HCT116 (cell line): Measurements from ENCODE around the gene DTNBP1. TPM values are rescaled to one million over a fixed set of nuclear protein-coding genes. Genes with fewer than 3 reads are reported as not detected.

Source experiments
- ATAC-seq: fragments of 200-7000 bp; cut with Tn5 transposase; 2 replicates; pipeline ENCODE4 v1.9.1; 2020; ENCODE audit warnings: mild to moderate bottlenecking, moderate library complexity
- BruUV-seq: library from RNA; stranded (reverse); fragments of 400-500 nt; replicated peaks from 2 replicates; lab custom pipeline; 2021; lab: Mats Ljungman, UMichigan
- CTCF ChIA-PET: fragments of 300-600 bp; sonication (Branson Sonifier 250); formaldehyde crosslinking; loops from one replicate; lab custom pipeline; 2021; ENCODE audit warnings: antibody characterized with exemption; lab: Charles Lee
- POLR2A ChIA-PET: fragments of 300-600, 350-600 bp; sonication (Branson Sonifier 250); formaldehyde crosslinking; loops from one replicate; lab custom pipeline; 2021; ENCODE audit warnings: antibody characterized with exemption; lab: Charles Lee
- RAD21 ChIA-PET, 2 experiments: fragments of 300-600 bp; sonication (Branson Sonifier 250); formaldehyde crosslinking; loops; one replicate each; lab custom pipeline; 2023; ENCODE audit warnings: low total read pairs in 2 of 2; ENCODE audit not compliant: uncharacterized antibody in 2 of 2, unreplicated experiment in 2 of 2, low non-redundant PET in 1 of 2; lab: Charles Lee
- DNase-seq: peaks from one replicate; pipeline ENCODE4 v3.0.0-alpha.2; 2010; ENCODE audit warnings: low read depth, low spot score
- H2AFZ ChIP-seq: fragments of 200-600 bp; shearing (Covaris generic), sonication (generic); 2 replicates; pipeline ENCODE4 v1.6.1; 2017; ENCODE audit warnings: low read depth, mixed run types, mixed read lengths, antibody characterized with exemption, low read length; ENCODE audit not compliant: poor library complexity, severe bottlenecking
- H3K27ac ChIP-seq: 2 replicates; pipeline ENCODE4 v1.5.1; 2012; ENCODE audit warnings: low read depth, low read length
- H3K27me3 ChIP-seq: fragments of 200-600 bp; sonication (generic); 2 replicates; pipeline ENCODE4 v1.6.1; 2016; ENCODE audit warnings: mixed run types, low read length, mixed read lengths; ENCODE audit not compliant: insufficient read depth
- H3K36me3 ChIP-seq, 2 experiments: fragments of 200-500 bp in 1 of 2; fragments of 200-600 bp in 1 of 2; sonication (Bioruptor generic) in 1 of 2; sonication (generic) in 1 of 2; 2 replicates each; pipeline versions ENCODE4 v1.5.1 to v1.6.1; 2014 to 2016; ENCODE audit warnings: low read length in 2 of 2, inconsistent platforms in 1 of 2, mixed read lengths in 1 of 2, mixed run types in 1 of 2; ENCODE audit not compliant: insufficient read depth in 2 of 2, control insufficient read depth in 1 of 2
- H3K4me1 ChIP-seq, 2 experiments: fragments of 200-600 bp in 1 of 2; sonication (generic) in 1 of 2; 2 replicates each; pipeline versions ENCODE4 v1.5.1 to v1.6.1; 2012 to 2017; ENCODE audit warnings: low read length in 2 of 2, inconsistent platforms in 1 of 2, mild to moderate bottlenecking in 1 of 2, mixed read lengths in 1 of 2, mixed run types in 1 of 2, moderate library complexity in 1 of 2; ENCODE audit not compliant: insufficient read depth in 2 of 2, control insufficient read depth in 1 of 2
- H3K4me2 ChIP-seq: fragments of 200-600 bp; sonication (generic); 2 replicates; pipeline ENCODE4 v1.6.1; 2017; ENCODE audit warnings: mixed run types, low read length, mixed read lengths
- H3K4me3 ChIP-seq, 2 experiments: fragments of 200-600 bp in 1 of 2; sonication (generic) in 1 of 2; replicated peaks in 1 of 2; 2 replicates each; pipeline ENCODE4 v1.5.1; 2011 to 2016; ENCODE audit warnings: low read length in 2 of 2, control low read depth in 1 of 2, low read depth in 1 of 2, mild to moderate bottlenecking in 1 of 2, mixed read lengths in 1 of 2, mixed run types in 1 of 2
- H3K79me2 ChIP-seq: fragments of 200-600 bp; sonication (generic); 2 replicates; pipeline ENCODE4 v1.6.1; 2017; ENCODE audit warnings: mild to moderate bottlenecking, mixed run types, low read length, moderate library complexity, mixed read lengths; ENCODE audit not compliant: insufficient read depth
- H3K9ac ChIP-seq: fragments of 200-600 bp; sonication (generic); 2 replicates; pipeline ENCODE4 v1.6.1; 2016; ENCODE audit warnings: low read length, mixed read lengths
- H3K9me2 ChIP-seq: fragments of 200-600 bp; sonication (generic), shearing (Covaris generic); 2 replicates; pipeline ENCODE4 v1.6.1; 2017; ENCODE audit warnings: mixed run types, mild to moderate bottlenecking, moderate library complexity; ENCODE audit not compliant: insufficient read depth
- H3K9me3 ChIP-seq, 2 experiments: fragments of 200-500 bp in 1 of 2; fragments of 200-600 bp in 1 of 2; sonication (Bioruptor generic) in 1 of 2; sonication (generic) in 1 of 2; 2 replicates each; pipeline ENCODE4 v1.6.1; 2014 to 2017; ENCODE audit warnings: low read length in 2 of 2, mixed read lengths in 2 of 2, inconsistent platforms in 1 of 2, low read depth in 1 of 2, mild to moderate bottlenecking in 1 of 2, mixed run types in 1 of 2, moderate library complexity in 1 of 2; ENCODE audit not compliant: control insufficient read depth in 1 of 2, insufficient read depth in 1 of 2
- H4K20me1 ChIP-seq: fragments of 200-600 bp; sonication (generic), shearing (Covaris generic); 2 replicates; pipeline ENCODE4 v1.6.1; 2017; ENCODE audit warnings: mixed run types, mild to moderate bottlenecking, moderate library complexity; ENCODE audit not compliant: insufficient read depth
- EGR1 ChIP-seq: IDR thresholded peaks from 2 replicates; pipeline ENCODE4 v1.6.1; 2012; ENCODE audit warnings: low read depth
- ELF1 ChIP-seq: IDR thresholded peaks from 2 replicates; pipeline ENCODE4 v1.6.1; 2012; ENCODE audit warnings: low read depth, borderline replicate concordance
- EZH2 ChIP-seq: fragments of 200-600 bp; sonication (generic); IDR thresholded peaks from 2 replicates; pipeline ENCODE4 v1.6.1; 2017; ENCODE audit warnings: antibody characterized with exemption, mixed run types
- EZH2phosphoT487 ChIP-seq: fragments of 200-600 bp; IDR thresholded peaks from 2 replicates; pipeline ENCODE4 v1.6.1; 2018; ENCODE audit warnings: antibody characterized with exemption, borderline replicate concordance
- FOSL1 ChIP-seq: IDR thresholded peaks from 2 replicates; pipeline ENCODE4 v1.6.1; 2012; ENCODE audit warnings: low read depth
- MAX ChIP-seq: IDR thresholded peaks from 2 replicates; pipeline ENCODE4 v1.6.1; 2012
- POLR2A ChIP-seq: IDR thresholded peaks from 2 replicates; pipeline ENCODE4 v1.7.0; 2011; ENCODE audit warnings: borderline replicate concordance; ENCODE audit not compliant: insufficient read depth, insufficient read length; ENCODE audit errors: extremely low read depth
- POLR2AphosphoS5 ChIP-seq: IDR thresholded peaks from 2 replicates; pipeline ENCODE4 v1.6.1; 2011; ENCODE audit warnings: mild to moderate bottlenecking, low read depth, low read length, moderate library complexity
- RAD21 ChIP-seq: IDR thresholded peaks from 2 replicates; pipeline ENCODE4 v1.6.1; 2012; ENCODE audit warnings: low read depth, mild to moderate bottlenecking
- REST ChIP-seq: IDR thresholded peaks from 2 replicates; pipeline ENCODE4 v1.6.1; 2012; ENCODE audit warnings: low read depth
- SIN3A ChIP-seq: IDR thresholded peaks from 2 replicates; pipeline ENCODE4 v1.6.1; 2012; ENCODE audit warnings: low read depth
- SP1 ChIP-seq: IDR thresholded peaks from 2 replicates; pipeline ENCODE4 v1.6.1; 2012; ENCODE audit warnings: low read depth
- ZBTB33 ChIP-seq: IDR thresholded peaks from 2 replicates; pipeline ENCODE4 v1.6.1; 2011; ENCODE audit warnings: mild to moderate bottlenecking, low read length, moderate library complexity; ENCODE audit not compliant: insufficient replicate concordance; ENCODE audit errors: extremely low read depth
- intact Hi-C: fragments of 100-400 bp; cut with micrococcal nuclease; formaldehyde crosslinking; loops from 2 replicates; pipeline ENCODE4 v1.10.0; 2022
- total RNA-seq: library from RNA; stranded (reverse); gene quantifications from one replicate; pipeline ENCODE4 v1.2.1, GENCODE V29; 2021; ENCODE audit not compliant: unreplicated experiment

DTNBP1 gene
- total RNA-seq, 1 experiment from 2014 or later: 16.7 TPM

- no peaks in the 10 kb centered on the region for H3K9me2 ChIP-seq
- no peaks in the 10 kb centered on the region for H3K36me3 ChIP-seq
- H3K27ac ChIP-seq: no peak overlapping the region
- no peaks in the 10 kb centered on the region for H3K9me3 ChIP-seq
- intact Hi-C loops: no loop called here
- ChIA-PET CTCF (no interaction called here), RAD21 (no interaction called here), POLR2A (no interaction called here)
- DNase-seq (no peak), ATAC-seq (no peak)
- no peaks in the 10 kb centered on the region for H3K79me2 ChIP-seq
- H2AFZ ChIP-seq: no peak overlapping the region
- TF ChIP-seq POLR2AphosphoS5 (no peak), MAX (no peak), POLR2A (no peak), ELF1 (no peak), EZH2 (no peak), EZH2phosphoT487 (no peak), REST (no peak), SP1 (no peak), EGR1 (no peak), FOSL1 (no peak), SIN3A (no peak), ZBTB33 (no peak), RAD21 (no peak)
- H3K4me1 ChIP-seq: peaks cover 0 to 7% of the 10 kb centered on the region in 2 experiments; a peak in 1 of 4 replicates
- H3K4me2 ChIP-seq: no peak overlapping the region
- no peaks in the 10 kb centered on the region for H4K20me1 ChIP-seq
- BruUV-seq: no TSS peak
- no peaks in the 10 kb centered on the region for H3K27me3 ChIP-seq
- H3K9ac ChIP-seq: no peak overlapping the region
- no peak overlapping the region for H3K4me3 ChIP-seq
These were observed 107.5 kb downstream of the DTNBP1 start for GRCh38 chr6:15555101-15556038.
